HepG2 (cell line): ENCODE measurements around the gene MEIOC. TPM values are rescaled to one million over a fixed set of nuclear protein-coding genes. Genes with fewer than 3 reads are reported as not detected.
A peak's percentile ranks its signal among the peaks of the same experiment; 100 is the strongest.

Experiments used
- ATF1 ChIP-seq: IDR thresholded peaks from 2 replicates; pipeline ENCODE4 v1.6.1; 2016; ENCODE audit warnings: mild to moderate bottlenecking, control low read depth
- CCAR2 ChIP-seq: fragments of 200-400 bp; formaldehyde crosslinking; optimal IDR thresholded peaks from 2 replicates; pipeline ENCODE3; 2018; ENCODE audit warnings: low read depth, mild to moderate bottlenecking, low read length, moderate library complexity
- CENPBD1 ChIP-seq: sonication (generic); formaldehyde crosslinking; IDR thresholded peaks from 2 replicates; pipeline ENCODE4 v1.8.0; 2022; ENCODE audit warnings: missing genetic modification reagents, low read depth, mild to moderate bottlenecking, borderline replicate concordance
- FOXA1 ChIP-seq, 2 experiments: fragments of 450-650 bp in 1 of 2; sonication (generic) in 1 of 2; formaldehyde crosslinking in 1 of 2; IDR thresholded peaks; 2 replicates each; pipeline versions ENCODE4 v1.4.0 to v1.6.1; 2016 to 2020; ENCODE audit warnings: missing genetic modification reagents in 1 of 2
- FOXK1 ChIP-seq: sonication (generic); formaldehyde crosslinking; IDR thresholded peaks from 2 replicates; pipeline ENCODE4 v1.4.0; 2020; ENCODE audit warnings: low read depth, missing genetic modification reagents, borderline replicate concordance
- GFI1 ChIP-seq: sonication (generic); formaldehyde crosslinking; IDR thresholded peaks from 2 replicates; pipeline ENCODE4 v1.5.0; 2020; ENCODE audit warnings: missing genetic modification reagents, mild to moderate bottlenecking, borderline replicate concordance
- HMG20A ChIP-seq: IDR thresholded peaks from 2 replicates; pipeline ENCODE4 v1.6.1; 2016; ENCODE audit warnings: borderline replicate concordance
- MTA3 ChIP-seq: sonication (generic); formaldehyde crosslinking; IDR thresholded peaks from 2 replicates; pipeline ENCODE4 v1.4.0; 2020; ENCODE audit warnings: missing genetic modification reagents
- NFYC ChIP-seq: IDR thresholded peaks from 2 replicates; pipeline ENCODE4 v1.6.1; 2016; ENCODE audit warnings: missing genetic modification reagents, missing compliant biosample characterization
- PATZ1 ChIP-seq: sonication (generic); formaldehyde crosslinking; IDR thresholded peaks from 2 replicates; pipeline ENCODE4 v1.4.0; 2020; ENCODE audit warnings: missing genetic modification reagents
- SNAPC5 ChIP-seq: sonication (generic); formaldehyde crosslinking; IDR thresholded peaks from 2 replicates; pipeline ENCODE4 v1.8.1; 2023; ENCODE audit warnings: mild to moderate bottlenecking, missing genetic modification reagents, borderline replicate concordance
- THAP9 ChIP-seq: sonication (generic); formaldehyde crosslinking; IDR thresholded peaks from 2 replicates; pipeline ENCODE4; 2020; ENCODE audit warnings: missing genetic modification reagents, mild to moderate bottlenecking, borderline replicate concordance
- THRA ChIP-seq: sonication (generic); formaldehyde crosslinking; IDR thresholded peaks from 2 replicates; pipeline ENCODE4 v1.4.0; 2020; ENCODE audit warnings: missing genetic modification reagents, borderline replicate concordance
- ZFP36L2 ChIP-seq: sonication (generic); formaldehyde crosslinking; IDR thresholded peaks from 2 replicates; pipeline ENCODE4 v1.4.0; 2020; ENCODE audit warnings: missing genetic modification reagents
- ZFY ChIP-seq: sonication (generic); formaldehyde crosslinking; IDR thresholded peaks from 2 replicates; pipeline ENCODE4 v1.4.0; 2020; ENCODE audit warnings: missing genetic modification reagents
- ZNF143 ChIP-seq: sonication (generic); formaldehyde crosslinking; IDR thresholded peaks from 2 replicates; pipeline ENCODE4 v1.4.0; 2020; ENCODE audit warnings: missing genetic modification reagents
- ZNF460 ChIP-seq: sonication (generic); formaldehyde crosslinking; IDR thresholded peaks from 2 replicates; pipeline ENCODE4 v1.5.1; 2020; ENCODE audit warnings: missing genetic modification reagents, mild to moderate bottlenecking, borderline replicate concordance
- polyA plus RNA-seq, 8 experiments: library from polyadenylated mRNA; depleted of rRNA in 3 of 8; stranded (reverse) in 7 of 8; unstranded in 1 of 8; fragments of >200 nt; fragmentation: Illumina TruSeq in 4 of 8; extraction: Trizol in 4 of 8; gene quantifications; 2 replicates each; pipeline versions ENCODE4 v1.2.1 to v1.2.3, GENCODE V29; 2011 to 2016; ENCODE audit warnings: low read depth in 4 of 8, missing spikeins in 1 of 8, mixed read lengths in 1 of 8; ENCODE audit not compliant: insufficient read depth in 1 of 8
- total RNA-seq, 5 experiments: library from RNA; depleted of rRNA; stranded (reverse); fragments of >200 nt; fragmentation: Illumina TruSeq; extraction: Trizol; gene quantifications; 2 replicates each; pipeline ENCODE4 v1.2.3, GENCODE V29; 2016; ENCODE audit warnings: low read depth in 1 of 5

Gene MEIOC
- total and polyA plus RNA-seq, 2 of the 13 experiments (the other 11 are each of a cell fraction or from before 2014, with no cell fraction given) = 0.04 to 0.15 TPM

- TF ChIP-seq SNAPC5 (CRISPR knock-in tag) = no peak
- TF ChIP-seq FOXA1 (IDR thresholded peaks at IDR 0.05) = no peak
- no peak for TF ChIP-seq FOXA1 (CRISPR knock-in tag; IDR thresholded peaks at IDR 0.05)
- no peak for TF ChIP-seq MTA3
- TF ChIP-seq ZFP36L2 (CRISPR knock-in tag) = no peak
- no peak for TF ChIP-seq THAP9
- no peak for TF ChIP-seq GFI1 (CRISPR knock-in tag)
- TF ChIP-seq ATF1 (CRISPR knock-in tag) = no peak
- peak; percentile 67 for TF ChIP-seq PATZ1 (CRISPR knock-in tag)
- TF ChIP-seq ZNF460 (CRISPR knock-in tag) = no peak
- peak; percentile 22; the same call in 1 of the 2 replicates for TF ChIP-seq ZFY (CRISPR knock-in tag)
- no peak for TF ChIP-seq THRA (CRISPR knock-in tag)
- no peak for TF ChIP-seq CCAR2
- TF ChIP-seq ZNF143 (CRISPR knock-in tag) = peak; percentile 69
- no peak for TF ChIP-seq HMG20A (CRISPR knock-in tag)
- TF ChIP-seq NFYC (CRISPR knock-in tag) = no peak
- TF ChIP-seq CENPBD1 (CRISPR knock-in tag) = no peak
- TF ChIP-seq FOXK1 = no peak
These were observed 48.2 kb upstream of the MEIOC start (continued) for GRCh38 chr17:44607836-44608690.
